ENCODE results near the gene ALAS1.
"Not testable (repeated sequence)": the region's sequence is repeated elsewhere in the genome, so short reads cannot be mapped to it uniquely, and the experiment has no call there.

ALAS1 gene

DNA sequence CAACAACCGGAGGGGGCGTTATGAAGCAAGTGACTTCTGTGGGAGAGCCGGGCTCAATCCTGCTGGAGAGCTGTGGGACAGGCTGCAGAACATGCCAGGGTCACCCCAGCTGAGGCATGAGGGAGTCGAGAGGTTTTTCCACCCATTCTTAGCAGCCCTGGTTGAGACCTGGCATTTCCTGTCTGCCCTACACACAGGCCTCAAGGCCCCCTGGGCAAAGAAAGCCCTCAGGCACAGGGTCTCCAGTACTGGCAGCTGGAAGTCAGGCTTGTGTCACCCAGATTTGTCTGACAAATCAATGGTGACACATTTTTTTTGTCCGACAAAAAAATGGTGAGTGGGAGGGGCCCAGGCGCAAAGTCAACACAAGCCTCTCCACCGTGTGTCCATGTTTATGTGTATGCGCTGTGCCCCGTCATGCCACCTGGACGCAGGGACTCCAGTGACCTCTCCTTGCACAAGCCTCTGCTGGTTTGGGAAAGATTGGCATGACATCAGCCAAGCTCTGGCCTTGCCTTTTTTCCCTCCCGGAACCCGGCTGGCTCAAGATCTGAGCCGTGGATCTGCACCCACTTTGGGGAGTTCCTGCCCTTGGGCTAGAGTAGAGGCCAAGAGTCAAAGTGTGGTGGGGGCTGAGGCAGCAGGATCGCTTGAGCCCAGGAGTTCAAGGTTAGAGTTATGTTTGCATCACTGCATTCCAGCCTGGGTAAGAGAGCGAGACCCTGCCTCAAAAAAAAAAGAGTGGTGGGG, 20.8 kb upstream of the ALAS1 start:
- DNase-seq (ENCODE audit: low read depth, low spot score) = no peak

DNA sequence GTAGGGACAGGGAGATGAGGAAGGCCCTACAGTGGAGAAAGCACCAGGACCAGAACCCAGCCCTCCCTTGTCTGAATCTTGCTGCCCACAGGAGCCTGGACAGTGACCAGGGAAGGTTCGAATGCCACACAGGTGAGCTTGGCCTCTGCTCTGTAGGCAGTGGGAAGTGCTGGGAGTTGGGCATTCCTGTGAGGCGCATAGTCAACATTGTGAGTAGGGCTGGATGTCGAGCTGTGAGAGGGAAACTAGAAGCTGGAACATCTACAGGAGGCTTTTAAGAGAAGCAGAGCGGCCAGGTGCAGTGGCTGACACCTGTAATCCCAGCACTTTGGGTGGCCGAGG, 20.3 kb upstream of the ALAS1 start:
- no peak for DNase-seq (ENCODE audit: low read depth, low spot score)

DNA sequence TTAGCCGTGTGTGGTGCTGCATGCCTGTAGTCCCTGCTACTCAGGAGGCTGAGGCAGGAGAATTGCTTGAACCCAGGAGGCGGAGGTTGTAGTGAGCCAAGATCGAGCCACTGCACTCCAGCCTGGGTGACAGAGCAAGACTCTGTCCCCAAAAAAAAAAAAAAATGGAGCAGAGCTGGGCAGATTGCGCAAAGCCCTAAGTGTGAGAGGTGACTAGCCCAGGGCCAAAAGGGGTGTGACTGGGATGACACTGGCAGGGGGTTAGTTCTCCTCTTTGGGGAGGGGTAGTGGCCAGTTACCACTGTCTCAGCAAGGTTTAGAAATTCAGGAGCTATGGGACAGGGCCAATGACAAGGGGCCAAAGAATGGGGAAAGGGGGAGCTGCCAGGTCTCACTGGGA, 19.8 kb upstream of the ALAS1 start:
- DNase-seq (ENCODE audit: low read depth, low spot score) = not testable (repeated sequence)

DNA sequence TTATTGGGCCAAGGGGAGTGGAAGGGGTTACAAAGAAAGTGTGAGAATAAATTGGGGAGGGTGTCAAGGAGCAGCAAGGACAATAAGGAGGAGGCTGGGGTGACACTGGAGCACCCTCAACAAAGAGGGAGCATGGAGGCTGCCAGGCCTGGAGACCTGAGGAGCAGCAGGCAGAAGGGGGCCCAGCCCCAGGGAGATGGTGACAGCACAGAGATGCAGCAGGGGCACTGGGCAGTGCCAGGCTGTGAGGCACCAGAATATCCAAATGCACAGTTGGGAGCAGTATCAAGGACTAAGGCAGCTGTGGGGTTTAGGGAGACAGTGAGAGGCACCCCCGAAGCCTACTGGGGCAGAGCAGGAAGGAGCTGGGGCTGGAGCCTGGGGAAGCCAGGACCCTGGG, 19.4 kb upstream of the ALAS1 start:
- no peak for DNase-seq (ENCODE audit: low read depth, low spot score)

DNA sequence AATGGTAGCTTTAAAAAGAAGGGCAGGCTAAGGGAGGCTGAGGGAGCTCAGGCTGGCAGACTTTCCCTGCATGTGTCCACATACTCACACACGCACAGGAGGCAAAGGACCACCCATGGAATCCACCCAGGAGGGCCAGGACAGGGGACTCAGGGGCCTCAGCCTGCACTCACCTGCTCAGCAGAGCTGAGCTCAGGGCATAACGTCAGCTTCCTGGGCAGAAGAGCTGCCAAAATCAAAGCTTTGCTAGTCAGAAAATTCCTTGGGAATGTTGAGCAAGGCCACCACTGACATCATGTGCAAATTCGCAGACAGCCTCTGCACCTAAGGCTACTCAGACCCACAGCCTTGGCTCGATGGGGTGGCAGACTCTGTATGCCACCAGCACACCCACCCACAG, 16.4 kb upstream of the ALAS1 start:
- no peak for DNase-seq (ENCODE audit: low read depth, low spot score)

DNA sequence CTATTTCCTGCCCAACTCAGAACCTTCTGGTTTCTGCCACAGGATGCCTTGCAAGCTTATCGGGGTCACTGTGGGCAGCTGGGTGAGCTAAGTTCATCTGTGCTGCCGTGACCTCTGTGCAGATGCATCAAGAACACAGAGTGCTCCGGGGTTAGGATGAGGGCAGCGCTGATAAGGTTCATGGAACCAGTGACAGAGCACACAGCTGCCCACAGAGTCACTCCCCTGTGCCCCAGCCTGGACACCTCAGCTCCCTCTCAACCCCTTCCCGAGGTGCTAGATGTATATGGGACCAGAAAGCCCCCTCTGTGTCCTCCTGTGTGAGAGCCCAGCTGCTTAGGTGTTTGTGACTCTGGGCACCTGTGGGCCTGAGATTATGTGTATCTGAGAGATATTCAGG, 15.8 kb upstream of the ALAS1 start:
- no peak for DNase-seq (ENCODE audit: low read depth, low spot score)

DNA sequence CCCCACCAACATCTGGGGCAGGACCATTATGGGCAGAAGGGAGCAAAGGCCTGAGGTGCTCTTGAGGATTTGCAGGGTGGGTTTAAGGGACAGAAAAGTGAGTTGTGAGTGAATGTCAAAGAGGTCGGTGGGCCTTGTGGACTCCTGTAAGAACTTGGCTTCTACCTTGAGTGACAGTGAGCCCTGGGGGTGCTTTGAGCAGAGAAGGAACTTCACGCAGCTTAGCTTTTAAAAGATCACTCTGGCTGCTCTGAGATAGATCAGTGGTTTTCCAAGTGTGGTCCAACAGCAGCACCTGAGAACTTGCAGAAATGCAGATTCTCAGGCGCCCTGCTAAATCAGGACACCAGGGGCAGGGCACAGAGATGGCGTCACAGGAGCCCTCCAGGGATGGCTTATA, 15.3 kb upstream of the ALAS1 start:
- DNase-seq (ENCODE audit: low read depth, low spot score) = no peak

DNA sequence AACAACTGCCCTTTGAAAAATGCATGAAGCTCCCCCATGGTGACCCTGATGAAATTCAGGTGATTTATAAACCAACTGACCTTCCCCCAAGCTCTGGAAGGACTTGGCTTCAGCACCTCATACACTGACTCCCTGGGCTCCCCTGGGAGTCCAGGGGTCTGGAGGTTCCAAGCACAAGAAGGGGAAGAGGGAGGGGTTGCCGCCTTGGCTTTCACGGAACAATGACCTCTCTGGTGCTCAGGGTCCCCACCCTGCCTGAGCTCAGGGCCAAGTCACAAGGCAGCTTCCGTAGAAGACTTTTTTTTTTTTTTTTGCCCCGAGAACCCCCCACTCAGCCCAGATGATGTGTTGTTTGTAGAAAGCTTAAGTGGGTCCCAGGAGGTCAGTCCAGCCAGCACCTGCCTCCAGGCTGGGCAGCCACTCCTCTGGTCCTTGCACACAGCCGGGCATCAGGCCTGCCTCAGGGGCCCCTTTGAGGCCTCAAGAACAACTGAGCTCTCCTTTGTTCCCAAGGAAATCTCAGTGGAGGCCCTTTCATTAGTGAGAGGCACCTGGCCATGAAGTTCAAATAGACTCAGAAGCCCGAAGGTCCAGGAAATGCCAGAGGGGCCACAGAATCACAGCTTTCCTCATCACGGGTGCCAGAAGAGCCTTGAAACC, 14.0 kb upstream of the ALAS1 start:
- no peak for DNase-seq (ENCODE audit: low read depth, low spot score)

DNA sequence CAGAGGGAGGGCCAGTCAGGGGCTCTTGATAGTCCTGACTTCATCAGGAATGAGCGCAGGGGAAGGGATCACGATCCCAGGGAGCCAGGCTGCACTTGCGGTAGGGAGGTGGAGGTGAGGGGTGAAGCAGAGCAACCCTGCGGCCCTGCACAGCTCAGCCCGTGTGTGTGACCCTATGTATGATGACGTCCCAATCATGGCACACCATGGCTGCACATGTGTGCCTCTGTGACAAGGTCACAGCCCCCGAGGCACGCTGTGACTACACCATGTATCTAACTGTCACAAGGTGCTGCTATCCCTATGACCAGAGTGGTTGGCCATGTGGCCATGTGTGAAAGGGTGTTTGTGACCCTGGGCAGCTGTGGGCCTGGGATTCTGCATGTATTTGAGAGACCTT, 13.3 kb upstream of the ALAS1 start:
- DNase-seq (ENCODE audit: low read depth, low spot score) = no peak

DNA sequence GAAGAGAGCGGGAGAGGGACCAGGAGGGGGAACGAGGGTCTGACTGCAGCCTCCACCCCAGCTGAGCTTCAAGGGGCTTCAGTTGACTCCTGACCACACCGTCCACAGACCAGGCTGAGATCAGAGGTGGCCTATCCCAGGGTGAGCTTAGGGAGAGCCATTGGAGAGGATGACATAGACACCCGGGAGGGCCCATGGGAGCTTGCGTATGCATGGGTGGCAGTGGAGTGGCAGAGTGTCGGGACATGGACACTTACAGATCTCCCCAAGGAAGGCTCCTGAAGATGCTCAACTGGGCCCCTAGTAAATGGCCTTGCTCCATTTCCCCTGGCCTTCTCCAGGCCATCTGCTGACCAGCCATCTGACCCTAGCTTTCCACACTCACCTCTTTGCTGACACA, 12.6 kb upstream of the ALAS1 start:
- no peak for DNase-seq (ENCODE audit: low read depth, low spot score)

DNA sequence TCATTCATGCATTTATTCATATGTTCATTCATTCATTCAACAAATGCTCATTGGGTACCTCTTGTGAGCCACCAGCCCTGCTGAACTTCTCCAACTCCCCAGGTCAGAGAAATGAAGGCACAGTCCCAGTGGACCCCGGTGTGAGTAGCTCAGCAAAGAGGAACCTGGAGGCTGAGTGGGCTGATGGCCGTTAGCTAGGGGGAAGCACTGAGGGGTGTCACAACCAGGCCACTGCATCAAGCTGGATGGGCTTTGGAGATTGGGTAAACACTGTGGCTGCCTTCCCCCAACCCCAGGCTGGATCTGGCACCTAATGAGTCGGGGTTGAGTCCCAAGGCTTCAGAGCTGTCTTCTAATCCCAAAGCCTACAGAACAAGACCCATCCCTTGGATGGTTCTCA, 12.1 kb upstream of the ALAS1 start:
- DNase-seq (ENCODE audit: low read depth, low spot score) = no peak

DNA sequence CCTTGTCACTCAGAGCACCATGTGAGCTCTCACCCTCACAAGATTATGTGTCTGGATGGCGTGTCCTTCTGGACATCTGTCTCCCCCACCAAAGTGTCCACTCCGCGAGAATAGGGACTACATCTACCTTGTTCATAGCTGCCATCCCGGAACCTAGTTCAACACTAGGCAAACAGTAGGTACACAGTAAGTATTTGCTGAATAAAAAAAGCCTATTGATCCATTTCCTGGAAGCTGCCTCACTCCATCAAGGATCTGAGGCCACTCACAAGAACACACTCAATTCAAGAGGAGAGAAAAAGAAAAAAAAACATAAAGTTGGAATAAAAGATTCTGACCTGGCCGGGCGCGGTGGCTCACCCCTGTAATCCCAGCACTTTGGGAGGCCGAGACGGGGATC, 11.2 kb upstream of the ALAS1 start:
- DNase-seq (ENCODE audit: low read depth, low spot score) = no peak

DNA sequence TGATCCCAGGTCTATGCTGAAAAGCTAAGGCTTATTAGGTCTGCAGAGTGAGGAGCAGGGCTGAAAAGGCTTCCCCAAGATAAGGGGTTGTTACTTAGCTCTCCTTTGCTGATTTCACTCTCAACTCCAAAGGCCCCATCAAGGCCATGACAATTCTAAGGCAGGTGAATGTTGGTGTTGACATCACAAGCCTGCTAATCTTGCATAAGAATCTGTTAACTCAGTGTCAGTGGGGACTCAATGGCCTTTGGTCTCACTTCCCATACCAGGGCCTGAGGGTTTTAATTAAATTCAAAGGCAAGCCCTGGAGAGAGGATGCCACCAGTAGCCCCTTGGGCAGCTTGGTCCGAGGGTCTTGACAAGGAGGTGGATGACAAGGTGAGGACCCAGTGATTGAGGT, 9.4 kb upstream of the ALAS1 start:
- DNase-seq (ENCODE audit: low read depth, low spot score) = no peak

DNA sequence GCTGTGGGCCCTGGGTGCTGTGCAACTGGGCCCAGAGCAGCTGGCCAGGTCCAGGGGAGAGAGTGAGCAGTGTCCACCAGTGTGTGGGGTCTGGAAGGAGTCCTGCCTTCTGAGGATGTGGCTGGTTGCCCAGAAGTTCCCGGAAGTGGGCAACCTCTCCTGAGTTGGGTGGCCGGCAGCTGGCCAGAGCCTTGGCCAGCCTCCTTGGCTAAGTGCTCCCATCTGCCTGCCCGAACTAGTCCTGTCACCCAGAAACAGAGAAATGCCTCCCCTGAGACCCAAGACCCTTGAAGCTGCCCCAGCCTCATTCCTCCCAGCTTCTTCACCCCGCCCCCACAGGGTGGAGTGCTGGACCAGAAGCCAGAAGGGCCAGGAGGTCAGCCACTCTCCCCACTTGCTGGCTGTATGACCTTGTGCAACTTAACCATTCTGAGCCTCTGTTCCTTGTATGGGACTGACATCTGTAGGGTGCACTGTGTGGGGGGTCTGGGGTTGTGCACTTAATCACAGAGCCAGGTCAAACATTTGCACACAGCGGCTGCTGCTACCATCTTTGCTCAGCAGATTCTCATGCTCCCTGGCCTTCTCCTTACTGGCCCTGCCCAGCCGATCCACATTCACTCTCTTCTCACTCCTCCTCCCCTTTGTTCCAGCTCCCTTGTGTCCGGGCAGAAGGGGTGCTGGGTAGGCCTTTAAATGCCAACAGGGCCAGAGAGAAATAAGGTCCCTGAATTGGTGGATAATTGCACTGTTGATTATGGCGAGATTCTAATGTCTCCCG, 7.5 kb upstream of the ALAS1 start:
- DNase-seq (ENCODE audit: low read depth, low spot score) = no peak

DNA sequence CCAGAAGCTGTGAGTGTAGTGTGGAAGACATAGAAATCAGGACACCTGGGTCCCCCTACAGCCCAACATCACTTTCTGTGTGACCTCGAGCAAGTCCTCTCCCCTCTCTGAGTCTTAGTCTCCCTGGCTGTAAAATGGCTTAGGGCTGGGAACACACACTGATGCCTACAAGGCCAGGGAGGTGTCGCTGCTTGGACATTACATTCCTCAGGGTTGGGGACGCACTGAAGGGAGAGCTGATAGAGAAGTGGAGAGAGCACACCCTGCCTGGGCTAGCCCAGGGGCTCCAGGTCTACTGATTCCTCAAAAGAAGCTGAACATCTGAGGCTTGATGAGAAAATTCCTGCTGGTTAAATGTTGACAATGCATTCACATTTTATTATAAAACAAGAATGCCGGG, 6.3 kb upstream of the ALAS1 start:
- no peak for DNase-seq (ENCODE audit: low read depth, low spot score)

DNA sequence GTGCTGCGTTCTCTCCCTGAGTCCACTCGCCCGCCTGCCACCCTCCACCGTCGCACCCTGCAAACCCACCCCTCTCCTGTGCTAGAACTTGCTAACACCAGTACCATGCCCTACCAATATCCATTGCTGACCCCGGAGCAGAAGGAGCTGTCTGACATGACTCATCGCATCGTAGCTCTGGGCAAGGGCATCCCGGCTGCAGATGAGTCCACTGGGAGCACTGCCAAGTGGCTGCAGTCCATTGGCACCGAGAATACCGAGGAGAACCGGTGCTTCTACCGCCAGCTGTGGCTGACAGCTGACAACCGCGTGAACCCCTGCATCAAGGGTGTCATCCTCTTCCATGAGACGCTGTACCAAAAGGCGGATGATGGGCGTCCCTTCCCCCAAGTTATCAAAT, 4.9 kb upstream of the ALAS1 start:
- no peak for DNase-seq (ENCODE audit: low read depth, low spot score)

DNA sequence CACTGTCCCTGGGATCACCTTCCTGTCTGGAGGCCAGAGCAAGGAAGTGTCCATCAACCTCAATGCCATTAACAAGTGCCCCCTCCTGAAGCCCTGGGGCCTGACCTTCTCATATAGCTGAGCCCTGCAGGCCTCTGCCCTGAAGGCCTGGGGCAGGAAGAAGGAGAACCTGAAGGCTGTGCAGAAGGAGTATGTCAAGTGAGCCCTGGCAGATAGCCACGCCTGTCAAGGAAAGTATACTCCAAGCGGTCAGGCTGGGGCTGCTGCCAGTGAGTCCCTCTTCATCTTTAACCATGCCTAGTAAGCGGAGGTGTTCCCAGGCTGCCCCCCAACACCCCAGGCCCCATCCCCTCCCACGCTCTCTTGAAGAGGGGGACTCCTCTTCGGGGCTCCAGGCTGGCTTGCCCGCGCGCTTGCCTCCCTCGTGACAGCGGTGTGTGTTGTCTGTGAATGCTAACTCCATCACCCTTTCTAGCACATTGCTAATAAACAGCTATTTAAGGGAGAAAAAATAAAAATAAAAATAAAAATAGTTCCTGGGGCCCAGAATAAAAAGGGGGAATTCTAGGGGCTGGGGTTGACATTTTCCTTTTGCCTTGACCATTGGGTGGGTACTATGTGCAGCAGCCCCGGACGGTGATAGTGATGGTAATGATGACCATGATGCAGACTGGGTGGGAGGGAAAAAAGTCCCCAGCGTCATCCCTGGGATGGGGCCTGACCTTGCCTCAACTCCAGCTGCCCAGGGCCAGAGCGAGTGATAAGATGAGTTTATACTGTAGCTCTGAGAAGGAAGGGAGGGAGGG, 3.3 kb upstream of the ALAS1 start:
- DNase-seq (ENCODE audit: low read depth, low spot score) = no peak

DNA sequence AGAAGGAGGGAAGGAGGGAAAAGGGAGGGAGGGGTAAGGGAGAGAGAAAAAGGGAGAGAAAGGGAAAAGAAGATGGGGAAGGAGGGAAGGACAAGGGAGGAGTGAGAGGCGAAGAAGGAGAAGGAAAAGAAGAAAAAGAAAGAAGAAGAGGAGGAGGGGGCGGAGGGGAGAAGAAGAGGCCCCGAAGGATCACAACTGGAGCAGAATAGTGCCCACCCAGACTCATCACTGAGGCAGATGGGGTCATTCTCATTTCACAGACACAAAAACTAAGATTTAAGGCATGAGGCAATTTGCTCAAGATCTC, 2.7 kb upstream of the ALAS1 start:
- no peak for DNase-seq (ENCODE audit: low read depth, low spot score)

DNA sequence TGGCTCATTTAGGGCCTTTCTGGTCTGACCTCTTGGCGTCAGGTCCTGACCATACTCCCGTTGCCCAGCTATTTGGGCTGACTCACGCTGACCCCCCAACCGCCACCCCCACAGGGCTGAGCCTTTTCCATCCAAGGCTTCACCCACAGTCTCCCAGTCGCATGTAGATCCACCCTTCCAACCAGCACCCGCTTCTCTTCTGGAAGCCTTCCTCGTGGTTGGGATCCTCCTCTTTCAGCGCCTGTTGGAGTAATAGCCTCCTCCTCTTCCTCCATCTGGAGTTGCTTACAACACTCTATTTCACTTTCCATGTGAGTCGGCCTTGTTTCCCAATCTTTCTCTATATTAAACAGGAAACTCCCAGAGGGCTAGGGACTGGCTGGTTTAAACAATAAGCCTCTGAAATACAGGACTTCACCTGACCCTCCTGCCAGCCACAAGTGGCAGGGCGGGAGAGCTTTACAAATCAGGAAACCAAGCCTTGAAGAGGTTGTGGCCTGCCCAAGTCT, 2.1 kb upstream of the ALAS1 start:
- DNase-seq (ENCODE audit: low read depth, low spot score) = no peak

DNA sequence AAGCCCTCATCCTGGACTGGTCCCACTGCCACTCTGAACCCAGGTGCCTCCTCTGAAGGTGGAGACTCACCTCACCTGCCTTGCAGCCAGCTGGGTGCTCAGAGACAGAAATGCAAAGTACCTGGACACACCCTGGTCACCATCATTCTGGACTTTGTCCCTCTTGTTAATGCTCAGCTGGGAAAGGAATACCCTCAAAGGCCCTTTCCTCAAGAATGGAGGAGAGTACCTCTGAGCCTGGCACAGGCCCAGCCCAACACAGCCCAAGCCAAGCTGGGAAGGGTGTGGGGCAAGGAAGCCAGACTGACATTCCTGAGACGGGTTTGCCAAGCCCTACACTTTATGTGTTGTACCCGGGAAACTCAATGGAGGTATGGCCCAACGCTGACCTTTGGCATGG, 983 bp upstream of the ALAS1 start:
- DNase-seq (ENCODE audit: low read depth, low spot score) = no peak

DNA sequence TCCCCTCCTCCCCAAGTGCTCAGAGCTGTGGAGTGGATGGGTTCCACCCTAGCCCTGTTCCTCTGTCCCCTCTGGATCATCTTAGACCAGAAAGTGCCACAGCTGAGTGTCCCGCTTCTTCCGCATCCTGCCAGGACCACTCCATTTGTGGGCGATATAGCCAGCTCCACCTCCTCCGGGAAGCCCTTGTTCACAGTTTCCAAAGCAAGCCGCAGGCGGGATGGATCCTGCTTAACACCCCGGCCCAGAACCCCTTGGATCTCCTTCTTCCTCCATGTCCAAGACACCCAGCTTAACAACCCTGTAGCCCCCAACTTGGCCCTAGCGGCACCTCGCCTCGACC, 490 bp upstream of the ALAS1 start:
- DNase-seq (ENCODE audit: low read depth, low spot score) = no peak
